Mesenchymal stem cell (in vitro differentiated cells and primary cell): ENCODE results near the gene COL18A1.

Experiments
- DNase-seq: peaks from one replicate; pipeline ENCODE4 v3.0.0-alpha.2; 2013
- H2AFZ ChIP-seq: one replicate; pipeline ENCODE4 v1.6.1; 2013; ENCODE audit warnings: low read depth, mild to moderate bottlenecking, control low read depth, inconsistent platforms, low read length, moderate library complexity
- H2AK5ac ChIP-seq: 2 replicates; pipeline ENCODE4 v1.6.1; 2013; ENCODE audit warnings: low read length, moderate library complexity, mild to moderate bottlenecking, inconsistent platforms; ENCODE audit not compliant: severe bottlenecking
- H2BK120ac ChIP-seq: one replicate; pipeline ENCODE4 v1.6.1; 2013; ENCODE audit warnings: low read depth, mild to moderate bottlenecking, inconsistent platforms, low read length, moderate library complexity
- H2BK12ac ChIP-seq, 2 experiments: one replicate each; pipeline ENCODE4 v1.6.1; 2013; ENCODE audit warnings: inconsistent platforms in 2 of 2, low read length in 2 of 2, mild to moderate bottlenecking in 2 of 2, moderate library complexity in 2 of 2, control low read depth in 1 of 2
- H2BK15ac ChIP-seq: one replicate; pipeline ENCODE4 v1.6.1; 2013; ENCODE audit warnings: mild to moderate bottlenecking, low read depth, inconsistent platforms; ENCODE audit not compliant: poor library complexity, severe bottlenecking
- H2BK5ac ChIP-seq: 2 replicates; pipeline ENCODE4 v1.6.1; 2013; ENCODE audit warnings: low read depth, mild to moderate bottlenecking, low read length, control low read depth, inconsistent platforms; ENCODE audit not compliant: poor library complexity, severe bottlenecking
- H3K14ac ChIP-seq, 2 experiments: one replicate each; pipeline ENCODE4 v1.6.1; 2013; ENCODE audit warnings: inconsistent platforms in 2 of 2, low read length in 2 of 2, control low read depth in 1 of 2, mild to moderate bottlenecking in 1 of 2, moderate library complexity in 1 of 2
- H3K18ac ChIP-seq, 2 experiments: one replicate each; pipeline ENCODE4 v1.6.1; 2013; ENCODE audit warnings: inconsistent platforms in 2 of 2, low read length in 2 of 2, control low read depth in 1 of 2, low read depth in 1 of 2, mild to moderate bottlenecking in 1 of 2
- H3K23ac ChIP-seq, 2 experiments: one replicate each; pipeline ENCODE4 v1.6.1; 2013; ENCODE audit warnings: inconsistent platforms in 2 of 2, low read length in 2 of 2, mild to moderate bottlenecking in 2 of 2, moderate library complexity in 2 of 2, control low read depth in 1 of 2
- H3K27ac ChIP-seq: 2 replicates; pipeline ENCODE4 v1.5.1; 2013; ENCODE audit warnings: mild to moderate bottlenecking, moderate library complexity, low read length, control low read depth, inconsistent platforms; ENCODE audit not compliant: poor library complexity, severe bottlenecking
- H3K27me3 ChIP-seq, 2 experiments: 2 replicates each; pipeline versions ENCODE4 v1.6.1 to v1.7.0; 2013; ENCODE audit warnings: low read length in 2 of 2, mild to moderate bottlenecking in 2 of 2, moderate library complexity in 2 of 2, control low read depth in 1 of 2, inconsistent platforms in 1 of 2; ENCODE audit not compliant: control insufficient read depth in 1 of 2, insufficient read depth in 1 of 2
- H3K36me3 ChIP-seq, 2 experiments: 2 replicates each; pipeline versions ENCODE4 v1.6.1 to v1.7.0; 2013; ENCODE audit warnings: low read length in 2 of 2, control low read depth in 1 of 2, inconsistent platforms in 1 of 2, low read depth in 1 of 2, mild to moderate bottlenecking in 1 of 2; ENCODE audit not compliant: insufficient read depth in 2 of 2, control insufficient read depth in 1 of 2
- H3K4ac ChIP-seq, 2 experiments: one replicate each; pipeline ENCODE4 v1.6.1; 2013; ENCODE audit warnings: inconsistent platforms in 2 of 2, low read length in 2 of 2, mild to moderate bottlenecking in 2 of 2, moderate library complexity in 2 of 2, control low read depth in 1 of 2, low read depth in 1 of 2
- H3K4me1 ChIP-seq: 2 replicates; pipeline ENCODE4 v1.6.1; 2013; ENCODE audit warnings: low read depth, low read length, control low read depth; ENCODE audit not compliant: control insufficient read depth, insufficient read depth
- H3K4me2 ChIP-seq: 2 replicates; pipeline ENCODE4 v1.6.1; 2013; ENCODE audit warnings: low read length, mild to moderate bottlenecking, inconsistent platforms; ENCODE audit not compliant: poor library complexity, severe bottlenecking
- H3K4me3 ChIP-seq, 2 experiments: 2 replicates each; pipeline versions ENCODE4 v1.5.1 to v1.7.0; 2013; ENCODE audit warnings: low read length in 2 of 2, mild to moderate bottlenecking in 2 of 2, control low read depth in 1 of 2, low read depth in 1 of 2; ENCODE audit not compliant: insufficient read depth in 1 of 2
- H3K79me1 ChIP-seq: replicated peaks from 2 replicates; pipeline ENCODE4 v1.6.1; 2013; ENCODE audit warnings: mild to moderate bottlenecking, control low read depth, low read length, inconsistent platforms; ENCODE audit not compliant: poor library complexity, severe bottlenecking
- H3K9ac ChIP-seq: 2 replicates; pipeline ENCODE4 v1.7.0; 2013; ENCODE audit warnings: mild to moderate bottlenecking, low read length, moderate library complexity
- H3K9me3 ChIP-seq: 2 replicates; pipeline ENCODE4 v1.7.0; 2013; ENCODE audit warnings: mild to moderate bottlenecking, low read length; ENCODE audit not compliant: control insufficient read depth
- H4K8ac ChIP-seq: one replicate; pipeline ENCODE4 v1.6.1; 2013; ENCODE audit warnings: inconsistent platforms, mild to moderate bottlenecking, low read length, moderate library complexity
- H4K91ac ChIP-seq: one replicate; pipeline ENCODE4 v1.6.1; 2013; ENCODE audit warnings: mild to moderate bottlenecking, low read length, inconsistent platforms
- WGBS: methylation state at CpG from one replicate; pipeline ENCODE4 v1.1.7; 2013; ENCODE audit warnings: mixed read lengths; 5-methylcytosine and 5-hydroxymethylcytosine counted together

The COL18A1 gene

GRCh38 chr21:45448283-45448809 lies 43.4 kb downstream of the COL18A1 start:
- Histone ChIP-seq H3K9me3 (peaks cover 10% of the 10 kb centered on the region), H2BK120ac (no peak overlapping the region), H3K27ac (no peak overlapping the region), H3K79me1 (peaks cover 22% of the 10 kb centered on the region), H4K91ac (no peak overlapping the region), H2AFZ (no peak overlapping the region), H3K4me3 (no peak overlapping the region), H3K23ac (no peak overlapping the region), H2BK15ac (no peak overlapping the region), H2BK5ac (no peak overlapping the region), H3K36me3 (peaks cover 5 to 62% of the 10 kb centered on the region in 2 experiments), H3K4me1 (peaks cover 38% of the 10 kb centered on the region), H3K27me3 (no peaks in the 10 kb centered on the region), H2AK5ac (no peak overlapping the region), H2BK12ac (no peak overlapping the region), H4K8ac (no peak overlapping the region), H3K18ac (no peak overlapping the region), H3K9ac (no peak overlapping the region), H3K4me2 (no peak overlapping the region), H3K14ac (peak overlapping the region in 1 of 2 experiments; percentile 19), H3K4ac (no peak overlapping the region)
- 98% methylated on average over 20 of the region's 20 CpGs for WGBS
- DNase-seq: no peak

GRCh38 chr21:45448810-45449657 lies 44.1 kb downstream of the COL18A1 start:
- no peak overlapping the region for H2BK5ac ChIP-seq
- H2BK12ac ChIP-seq: no peak overlapping the region
- peaks cover 5 to 62% of the 10 kb centered on the region in 2 experiments for H3K36me3 ChIP-seq
- H3K79me1 ChIP-seq: peaks cover 21% of the 10 kb centered on the region
- H3K27ac ChIP-seq: no peak overlapping the region
- H2BK120ac ChIP-seq: no peak overlapping the region
- DNase-seq: no peak
- H2AK5ac ChIP-seq: no peak overlapping the region
- H3K27me3 ChIP-seq: peaks cover 0 to under 1% of the 10 kb centered on the region in 2 experiments
- H3K4me1 ChIP-seq: peaks cover 39% of the 10 kb centered on the region
- no peak overlapping the region for H3K23ac ChIP-seq
- H3K9ac ChIP-seq: no peak overlapping the region
- no peak overlapping the region for H4K8ac ChIP-seq
- peaks cover 10% of the 10 kb centered on the region for H3K9me3 ChIP-seq
- H3K4ac ChIP-seq: no peak overlapping the region
- WGBS: 96% methylated on average over 28 of the region's 28 CpGs
- H2AFZ ChIP-seq: no peak overlapping the region
- H2BK15ac ChIP-seq: no peak overlapping the region
- no peak overlapping the region for H3K18ac ChIP-seq
- H3K4me2 ChIP-seq: no peak overlapping the region
- no peak overlapping the region for H4K91ac ChIP-seq
- no peak overlapping the region for H3K14ac ChIP-seq
- H3K4me3 ChIP-seq: no peak overlapping the region

GRCh38 chr21:45449658-45450422 lies 44.9 kb downstream of the COL18A1 start:
- H3K27ac ChIP-seq: no peak overlapping the region
- H2BK12ac ChIP-seq: no peak overlapping the region
- H4K91ac ChIP-seq: no peak overlapping the region
- WGBS: 95% methylated on average over 20 of the region's 22 CpGs
- no peak overlapping the region for H3K4ac ChIP-seq
- H3K18ac ChIP-seq: no peak overlapping the region
- peaks cover 10% of the 10 kb centered on the region for H3K9me3 ChIP-seq
- H3K27me3 ChIP-seq: peaks cover 0 to 5% of the 10 kb centered on the region in 2 experiments
- no peak overlapping the region for H3K9ac ChIP-seq
- no peak for DNase-seq
- peaks cover 47% of the 10 kb centered on the region for H3K4me1 ChIP-seq
- no peak overlapping the region for H3K4me3 ChIP-seq
- H2AK5ac ChIP-seq: no peak overlapping the region
- H3K4me2 ChIP-seq: no peak overlapping the region
- peaks cover 19% of the 10 kb centered on the region for H3K79me1 ChIP-seq
- H3K23ac ChIP-seq: no peak overlapping the region
- H2AFZ ChIP-seq: no peak overlapping the region
- no peak overlapping the region for H4K8ac ChIP-seq
- H3K36me3 ChIP-seq: peaks cover 5 to 65% of the 10 kb centered on the region in 2 experiments
- H2BK120ac ChIP-seq: no peak overlapping the region
- H2BK15ac ChIP-seq: no peak overlapping the region
- H2BK5ac ChIP-seq: no peak overlapping the region
- H3K14ac ChIP-seq: no peak overlapping the region
